Retinal pigment epithelial cell (primary cell): ENCODE measurements around the gene GASK1A.

Experiments used
- DNase-seq: peaks from one replicate; pipeline ENCODE4 v3.0.0-alpha.2; 2010; ENCODE audit warnings: low read depth
- H3K4me3 ChIP-seq: 2 replicates; pipeline ENCODE4 v1.5.1; 2011; ENCODE audit warnings: mild to moderate bottlenecking, low read length, control low read depth, moderate library complexity
- TF ChIP-seq, protein P1 (sequence below): conservative IDR thresholded peaks from 2 replicates; pipeline ENCODE4 v1.5.1; 2011; ENCODE audit warnings: low read depth, low read length, control low read depth, inconsistent platforms

The GASK1A gene

DNA sequence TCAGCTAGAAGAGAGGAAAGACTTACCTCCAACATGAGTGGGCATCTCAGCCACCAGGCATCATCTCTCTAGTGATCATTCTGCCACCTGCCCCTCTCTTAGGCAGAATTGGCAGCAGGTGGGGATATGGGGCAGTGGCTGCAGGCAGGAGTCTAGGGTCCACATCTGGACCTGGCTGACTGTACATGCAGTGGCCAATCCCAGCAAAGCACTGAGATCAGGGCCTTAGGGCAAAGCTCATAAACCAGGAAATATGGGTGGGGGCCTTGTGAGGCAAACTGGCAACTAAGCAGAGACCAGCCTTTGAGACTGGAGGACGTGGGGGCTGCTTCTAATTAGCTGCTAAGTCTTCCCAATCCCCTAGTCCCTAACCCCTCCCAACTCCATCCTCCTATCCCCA lies 113.9 kb downstream of the GASK1A start:
- H3K4me3 ChIP-seq = no peak overlapping the region
- TF ChIP-seq, protein P1, sequence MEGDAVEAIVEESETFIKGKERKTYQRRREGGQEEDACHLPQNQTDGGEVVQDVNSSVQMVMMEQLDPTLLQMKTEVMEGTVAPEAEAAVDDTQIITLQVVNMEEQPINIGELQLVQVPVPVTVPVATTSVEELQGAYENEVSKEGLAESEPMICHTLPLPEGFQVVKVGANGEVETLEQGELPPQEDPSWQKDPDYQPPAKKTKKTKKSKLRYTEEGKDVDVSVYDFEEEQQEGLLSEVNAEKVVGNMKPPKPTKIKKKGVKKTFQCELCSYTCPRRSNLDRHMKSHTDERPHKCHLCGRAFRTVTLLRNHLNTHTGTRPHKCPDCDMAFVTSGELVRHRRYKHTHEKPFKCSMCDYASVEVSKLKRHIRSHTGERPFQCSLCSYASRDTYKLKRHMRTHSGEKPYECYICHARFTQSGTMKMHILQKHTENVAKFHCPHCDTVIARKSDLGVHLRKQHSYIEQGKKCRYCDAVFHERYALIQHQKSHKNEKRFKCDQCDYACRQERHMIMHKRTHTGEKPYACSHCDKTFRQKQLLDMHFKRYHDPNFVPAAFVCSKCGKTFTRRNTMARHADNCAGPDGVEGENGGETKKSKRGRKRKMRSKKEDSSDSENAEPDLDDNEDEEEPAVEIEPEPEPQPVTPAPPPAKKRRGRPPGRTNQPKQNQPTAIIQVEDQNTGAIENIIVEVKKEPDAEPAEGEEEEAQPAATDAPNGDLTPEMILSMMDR = no peak
- DNase-seq = no peak

DNA sequence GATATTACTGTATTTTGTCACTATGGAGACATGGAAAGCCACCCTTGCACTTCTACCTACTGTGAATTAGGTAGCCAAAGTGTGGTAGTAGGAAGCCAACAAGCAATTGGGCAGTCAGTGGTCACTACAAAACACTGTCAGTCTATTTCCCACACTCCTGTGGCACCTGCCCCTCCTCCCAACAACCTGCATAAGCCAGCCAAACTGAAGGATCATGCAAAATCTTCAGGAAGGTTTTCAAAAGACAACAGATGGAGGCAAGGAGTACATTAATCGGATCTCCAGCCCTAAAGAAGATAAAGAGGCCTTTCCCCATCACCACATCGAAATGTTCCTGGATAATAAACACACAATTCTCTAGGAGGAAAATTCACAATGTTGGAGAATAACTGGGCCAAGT lies 114.9 kb downstream of the GASK1A start:
- DNase-seq = no peak
- TF ChIP-seq, protein P1 = no peak
- no peak overlapping the region for H3K4me3 ChIP-seq

DNA sequence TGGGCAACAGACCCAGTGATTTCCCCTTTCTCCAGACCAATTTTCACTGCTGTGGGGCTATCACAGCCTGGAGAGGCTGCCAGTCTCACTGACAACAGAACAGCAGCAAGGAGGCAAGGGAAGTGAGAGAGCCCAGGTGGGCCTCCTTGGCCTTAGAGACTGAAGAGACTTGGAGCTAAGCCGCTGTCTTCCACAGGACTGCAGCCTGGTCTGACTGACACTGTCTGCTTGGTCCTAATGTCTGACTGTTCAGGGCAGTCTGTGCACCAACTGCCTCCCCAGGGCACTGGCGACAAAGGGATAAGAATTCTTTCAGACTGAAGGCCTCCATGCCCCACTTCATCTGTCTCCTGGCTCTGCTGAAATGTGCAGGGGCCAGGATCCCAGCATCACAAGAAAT lies 115.3 kb downstream of the GASK1A start:
- TF ChIP-seq, protein P1 = no peak
- no peak overlapping the region for H3K4me3 ChIP-seq
- DNase-seq = no peak

DNA sequence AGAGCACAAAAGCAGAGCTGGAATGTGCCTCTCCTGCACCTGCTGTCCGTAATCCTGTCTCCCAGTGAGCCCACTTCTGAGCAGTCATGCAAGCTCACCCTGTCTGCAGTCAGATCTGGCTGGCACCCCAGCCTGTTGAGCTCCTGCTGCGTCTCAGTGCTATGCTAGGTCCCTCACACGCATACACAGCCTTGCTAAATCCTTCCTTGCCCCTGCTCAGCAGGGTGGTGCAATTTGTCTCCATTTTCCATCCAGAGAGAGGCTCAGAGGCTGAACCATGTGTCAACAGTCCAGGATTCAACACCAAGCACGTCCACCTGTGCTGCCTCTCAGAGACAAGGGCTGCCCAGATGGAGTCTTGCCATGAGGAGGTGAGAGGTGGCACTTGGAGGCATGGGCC lies 115.7 kb downstream of the GASK1A start:
- no peak overlapping the region for H3K4me3 ChIP-seq
- TF ChIP-seq, protein P1 = no peak
- no peak for DNase-seq

DNA sequence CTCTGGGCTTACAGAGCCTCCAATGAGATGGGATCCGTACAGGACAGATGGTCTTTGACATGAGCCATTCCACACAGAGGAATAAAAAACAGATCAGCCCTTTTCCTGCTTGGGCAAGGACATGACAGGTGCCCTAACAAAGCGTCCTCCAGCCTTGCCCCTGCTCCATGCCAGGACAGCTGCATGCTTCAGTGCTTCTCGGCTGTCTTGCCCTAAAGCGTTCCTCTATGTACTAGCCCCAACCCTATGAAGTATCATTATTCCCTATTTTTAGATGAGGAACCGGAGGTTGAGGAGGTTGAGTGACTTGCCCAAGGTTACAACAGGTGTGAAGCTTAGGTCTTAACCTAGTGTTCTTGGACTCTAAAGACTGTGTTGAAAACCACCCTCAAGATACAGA lies 116.3 kb downstream of the GASK1A start:
- no peak for DNase-seq
- TF ChIP-seq, protein P1 = no peak

DNA sequence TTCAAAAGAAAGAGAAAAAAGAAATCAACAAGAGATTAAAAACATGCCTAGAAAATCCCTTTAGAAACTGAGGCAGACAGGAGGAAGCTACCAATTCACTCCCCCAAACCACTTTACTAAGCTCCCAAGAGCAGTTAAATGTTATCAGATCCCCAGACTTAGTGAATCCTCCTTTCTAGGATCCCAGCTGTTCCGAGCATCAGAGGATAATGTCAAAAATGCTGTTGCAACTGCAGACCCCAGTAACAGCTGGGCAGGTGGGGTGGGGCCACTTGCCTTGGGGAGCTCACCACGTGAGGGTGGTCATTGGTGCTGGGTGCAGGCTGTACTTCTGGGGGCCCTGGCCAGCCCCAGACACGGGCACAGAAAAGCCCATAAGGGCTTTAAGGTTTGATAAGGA lies 117.7 kb downstream of the GASK1A start:
- TF ChIP-seq, protein P1 = no peak

More for the DNA sequence above, 116.3 kb downstream of the GASK1A start:
- no peak overlapping the region for H3K4me3 ChIP-seq

DNA sequence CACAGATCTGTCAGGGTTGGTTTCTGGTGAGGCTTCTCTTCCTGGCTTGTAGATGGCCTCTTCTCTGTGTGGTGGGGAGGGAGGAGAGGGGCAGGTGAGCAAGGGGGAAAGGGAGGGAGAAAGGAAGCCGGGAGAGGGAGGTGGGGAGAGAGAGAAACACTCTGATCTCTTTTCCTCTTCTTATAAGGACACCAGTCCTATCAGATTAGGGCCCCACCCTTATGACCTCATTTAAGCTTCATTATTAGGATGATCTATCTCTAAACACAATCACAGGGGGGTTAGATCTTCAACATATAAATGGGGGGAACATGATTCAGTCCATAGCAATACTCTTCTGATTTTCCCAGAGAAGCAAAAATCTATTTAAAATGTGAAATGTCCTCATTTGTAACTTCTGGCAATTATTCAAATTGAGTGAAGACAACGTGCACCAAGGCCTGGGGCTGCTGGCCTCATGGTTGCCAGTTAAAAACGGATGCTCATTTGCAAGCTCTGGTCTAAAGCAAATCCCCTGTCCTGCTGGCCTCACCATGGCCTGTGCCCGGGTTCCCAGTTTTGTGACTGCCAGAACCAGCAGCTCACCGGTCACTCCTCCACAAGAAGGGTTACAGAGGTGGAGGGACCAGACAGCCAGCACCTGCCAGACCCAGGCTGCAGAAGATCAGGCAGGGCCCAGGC lies 118.4 kb downstream of the GASK1A start:
- TF ChIP-seq, protein P1 = no peak
- H3K4me3 ChIP-seq = no peak overlapping the region
- no peak for DNase-seq

More for the DNA sequence above, 117.7 kb downstream of the GASK1A start:
- H3K4me3 ChIP-seq = no peak overlapping the region
- no peak for DNase-seq
